ENCODE results near the gene RAB37. TPM values are rescaled to one million over a fixed set of nuclear protein-coding genes. Genes with fewer than 3 reads are reported as not detected.

RAB37 gene
- total and polyA plus RNA-seq, 7 experiments from 2014 or later: 23.6 to 58.5 (median 30.7) TPM

DNA sequence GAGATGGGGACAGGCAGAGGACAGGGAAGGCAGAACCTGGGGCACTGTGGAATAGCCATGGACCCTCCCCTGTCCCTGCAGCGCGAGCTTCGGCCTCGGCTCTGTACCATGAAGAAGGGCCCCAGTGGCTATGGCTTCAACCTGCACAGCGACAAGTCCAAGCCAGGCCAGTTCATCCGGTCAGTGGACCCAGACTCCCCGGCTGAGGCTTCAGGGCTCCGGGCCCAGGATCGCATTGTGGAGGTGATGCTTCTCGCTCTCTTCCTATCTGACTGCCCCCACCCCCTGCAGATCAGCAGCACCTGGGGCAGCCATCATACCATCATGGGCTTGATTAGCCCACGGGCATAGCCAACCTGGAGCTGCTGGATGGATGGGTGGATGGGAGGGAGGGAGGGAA, 24.9 kb downstream of the RAB37 start:
- Histone ChIP-seq H3K4me1 (ENCODE audit: control insufficient read depth in 2 of 2, insufficient read depth in 2 of 2, low read length in 2 of 2) (peaks cover 47 to 60% of the 10 kb centered on the region in 2 donors), H3K27ac (ENCODE audit: low read depth, low read length) (peak overlapping the region; percentile 49), H3K27me3 (ENCODE audit: control insufficient read depth in 2 of 2, insufficient read depth in 2 of 2, low read length in 2 of 2) (no peaks in the 10 kb centered on the region), H3K36me3 (ENCODE audit: control insufficient read depth in 2 of 3, insufficient read depth in 3 of 3, low read length in 3 of 3) (peaks cover 0 to 61% (median 13%) of the 10 kb centered on the region in 3 experiments), H3K4me3 (ENCODE audit: low read length) (no peak overlapping the region), H3K9me3 (ENCODE audit: control insufficient read depth in 2 of 3, low read length in 3 of 3) (no peaks in the 10 kb centered on the region)
- H3K4me1 Mint-ChIP-seq: peaks cover 29 to 59% (median 49%) of the 10 kb centered on the region in 7 donors
- DNase-seq (no peak), ATAC-seq (no peak)
- peak overlapping the region in 1 of 10 donors; percentile 54 for H3K4me3 Mint-ChIP-seq
- no peaks in the 10 kb centered on the region for H3K9me3 Mint-ChIP-seq
- ChIA-PET CTCF (interaction anchor here (0.6 to 14.1 kb wide), 3 partner anchors 13 to 104 kb away, joined by 3 to 165 read pairs (median 5); partner anchors contain the start of gene NAT9), POLR2A (interaction anchor here (1.9 to 20.3 kb wide), 3 partner anchors 13 to 16 kb away, joined by 8 to 372 read pairs (median 34); partner anchors contain the start of gene NAT9)
- H3K27ac Mint-ChIP-seq: peak overlapping the region in 7 of 9 donors; percentile 10 to 97 (median 86)
- intact Hi-C loops (cut with micrococcal nuclease): no loop called here
- no peaks in the 10 kb centered on the region for H3K27me3 Mint-ChIP-seq
- H3K36me3 Mint-ChIP-seq: peaks cover 0 to 9% (median 0%) of the 10 kb centered on the region in 5 donors

DNA sequence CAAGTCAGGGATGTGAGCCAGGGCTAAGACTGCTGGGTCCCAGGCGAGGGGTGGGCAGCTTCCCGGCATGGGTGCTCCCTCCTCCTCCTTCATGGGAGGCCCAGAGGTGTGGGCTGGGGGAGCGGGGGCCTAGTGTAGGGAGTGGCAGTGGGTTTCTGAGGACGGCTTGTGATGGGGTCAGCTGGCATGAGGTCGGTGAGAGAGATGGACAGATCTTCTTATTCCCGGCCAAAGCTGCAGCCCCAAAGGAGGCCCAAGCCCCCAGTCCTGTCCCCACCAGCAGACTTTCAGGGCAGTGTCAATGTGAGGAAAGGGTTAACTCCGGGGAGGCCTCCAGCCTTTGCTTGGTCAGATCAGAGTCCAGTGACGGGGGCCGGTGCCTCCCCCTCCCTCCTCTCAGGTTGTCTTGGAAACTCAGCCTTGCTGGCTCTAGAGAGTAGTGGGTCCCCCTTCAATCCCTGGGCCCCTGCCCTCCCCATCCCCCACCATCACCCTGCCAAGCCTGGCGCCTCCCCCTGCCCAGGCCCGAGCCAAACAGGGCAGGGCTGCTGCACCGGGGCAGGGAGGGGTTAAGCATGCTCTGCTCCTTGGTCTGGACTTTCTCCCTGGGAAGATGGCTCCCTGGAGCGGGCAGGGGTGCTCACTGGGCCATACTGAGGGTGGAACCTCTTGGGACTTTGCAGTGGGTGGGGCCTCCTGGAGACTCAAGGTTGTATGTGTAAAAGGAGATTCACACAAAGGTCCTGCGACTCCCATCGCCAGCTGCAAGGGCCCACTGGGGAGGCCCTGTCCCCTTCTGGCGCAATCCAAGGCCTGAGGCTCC, 26.7 kb downstream of the RAB37 start:
- DNase-seq (no peak), ATAC-seq (no peak)
- CTCF ChIA-PET: interaction anchor here (1.2 kb wide), 1 partner anchor 17 kb away, joined by 3 read pairs; no protein-coding TSS in a partner anchor
- Mint-ChIP-seq H3K36me3 (peaks cover 5 to 15% (median 5%) of the 10 kb centered on the region in 5 donors), H3K27me3 (no peaks in the 10 kb centered on the region), H3K4me3 (peak overlapping the region in 1 of 10 donors; percentile 35), H3K27ac (peak overlapping the region in 4 of 9 donors; percentile 20 to 48 (median 33)), H3K4me1 (peaks cover 16 to 48% (median 38%) of the 10 kb centered on the region in 7 donors), H3K9me3 (no peaks in the 10 kb centered on the region)
- Histone ChIP-seq H3K27ac (ENCODE audit: low read depth, low read length) (peak overlapping the region; percentile 47), H3K27me3 (ENCODE audit: control insufficient read depth in 2 of 2, insufficient read depth in 2 of 2, low read length in 2 of 2) (no peaks in the 10 kb centered on the region), H3K4me1 (ENCODE audit: control insufficient read depth in 2 of 2, insufficient read depth in 2 of 2, low read length in 2 of 2) (peaks cover 29 to 42% of the 10 kb centered on the region in 2 donors), H3K36me3 (ENCODE audit: control insufficient read depth in 2 of 3, insufficient read depth in 3 of 3, low read length in 3 of 3) (peaks cover 5 to 79% (median 21%) of the 10 kb centered on the region in 3 experiments), H3K4me3 (ENCODE audit: low read length) (no peak overlapping the region), H3K9me3 (ENCODE audit: control insufficient read depth in 2 of 3, low read length in 3 of 3) (no peaks in the 10 kb centered on the region)
- intact Hi-C loops (cut with micrococcal nuclease): no loop called here
- POLR2A ChIA-PET: interaction anchor here (1.5 to 20.3 kb wide), 3 partner anchors 11 to 17 kb away, joined by 4 to 372 read pairs (median 8); partner anchors contain the start of gene NAT9

DNA sequence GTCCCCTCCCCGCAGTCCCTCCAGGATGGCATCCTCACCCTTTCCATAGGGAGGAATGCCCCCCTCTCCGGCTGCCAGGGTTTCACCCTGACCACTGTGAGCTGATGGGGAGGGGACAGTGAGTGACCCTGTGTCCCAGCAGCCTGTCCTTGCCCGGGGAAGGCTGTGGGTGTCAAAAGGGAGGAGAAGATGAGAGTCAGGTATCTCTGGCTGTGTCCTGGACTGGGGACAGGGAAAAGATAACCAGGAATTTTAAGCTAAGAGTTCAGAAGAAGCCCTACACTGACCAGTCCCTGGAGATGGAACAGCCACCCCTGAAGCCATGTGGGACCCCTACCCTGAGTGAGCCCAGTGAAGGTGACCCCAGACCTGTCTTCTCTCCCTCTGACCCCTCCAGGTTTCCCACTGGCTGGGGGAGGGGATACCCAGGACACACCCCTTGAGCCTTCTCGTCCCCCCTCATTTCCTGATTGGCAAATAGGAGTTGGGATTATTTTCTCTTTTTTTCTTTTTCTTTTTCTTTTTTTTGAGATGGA, 27.8 kb downstream of the RAB37 start:
- H3K27ac Mint-ChIP-seq: peak overlapping the region in 6 of 9 donors; percentile 13 to 81 (median 54)
- ATAC-seq (no peak), DNase-seq (no peak)
- intact Hi-C loops (cut with micrococcal nuclease): no loop called here
- no peaks in the 10 kb centered on the region for H3K9me3 Mint-ChIP-seq
- Histone ChIP-seq H3K4me3 (ENCODE audit: low read length) (no peak overlapping the region), H3K36me3 (ENCODE audit: control insufficient read depth in 2 of 3, insufficient read depth in 3 of 3, low read length in 3 of 3) (peaks cover 6 to 90% (median 21%) of the 10 kb centered on the region in 3 experiments), H3K9me3 (ENCODE audit: control insufficient read depth in 2 of 3, low read length in 3 of 3) (no peaks in the 10 kb centered on the region), H3K27ac (ENCODE audit: low read depth, low read length) (peak overlapping the region; percentile 35), H3K4me1 (ENCODE audit: control insufficient read depth in 2 of 2, insufficient read depth in 2 of 2, low read length in 2 of 2) (peaks cover 18 to 32% of the 10 kb centered on the region in 2 donors), H3K27me3 (ENCODE audit: control insufficient read depth in 2 of 2, insufficient read depth in 2 of 2, low read length in 2 of 2) (no peaks in the 10 kb centered on the region)
- no peaks in the 10 kb centered on the region for H3K27me3 Mint-ChIP-seq
- ChIA-PET CTCF (interaction anchor here (1.2 kb wide), 1 partner anchor 18 kb away, joined by 3 read pairs; no protein-coding TSS in a partner anchor), POLR2A (no interaction called here)
- H3K4me3 Mint-ChIP-seq: no peak overlapping the region
- H3K4me1 Mint-ChIP-seq: peaks cover 7 to 37% (median 27%) of the 10 kb centered on the region in 7 donors
- peaks cover 6 to 16% (median 8%) of the 10 kb centered on the region in 5 donors for H3K36me3 Mint-ChIP-seq

DNA sequence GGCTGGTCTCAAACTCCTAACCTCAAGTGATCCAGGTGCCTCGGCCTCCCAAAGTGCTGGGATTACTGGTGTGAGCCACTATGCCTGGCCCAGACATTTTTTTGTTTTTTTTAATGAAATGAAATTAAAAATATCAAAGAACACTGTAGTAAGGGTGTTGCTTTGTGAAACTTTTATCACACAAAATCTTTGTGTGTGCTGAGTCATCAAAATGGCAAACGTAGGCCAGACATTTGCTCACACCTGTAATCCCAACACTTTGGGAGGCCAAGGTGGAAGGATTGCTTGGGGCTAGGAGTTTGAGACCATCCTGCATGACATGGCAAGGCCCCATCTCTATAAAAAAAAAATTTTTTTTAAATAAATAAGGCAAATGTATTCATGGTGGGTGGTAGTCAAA, 29.4 kb downstream of the RAB37 start:
- H3K27ac Mint-ChIP-seq: peak overlapping the region in 4 of 9 donors; percentile 43 to 89 (median 65)
- H3K9me3 Mint-ChIP-seq: no peaks in the 10 kb centered on the region
- H3K36me3 Mint-ChIP-seq: peaks cover 6 to 25% (median 8%) of the 10 kb centered on the region in 5 donors
- no peak for ATAC-seq
- H3K9me3 ChIP-seq (ENCODE audit: control insufficient read depth in 2 of 3, low read length in 3 of 3): no peaks in the 10 kb centered on the region
- ChIA-PET POLR2A (interaction anchor here (0.9 to 16.9 kb wide), 2 partner anchors 12 to 15 kb away, joined by 3 to 372 read pairs; partner anchors contain the start of gene NHERF1), CTCF (interaction anchor here (0.8 to 5.1 kb wide), 3 partner anchors 17 to 109 kb away, joined by 3 to 34 read pairs (median 4); no protein-coding TSS in a partner anchor)
- H3K4me1 Mint-ChIP-seq: peaks cover 7 to 34% (median 22%) of the 10 kb centered on the region in 7 donors
- H3K4me3 ChIP-seq (ENCODE audit: low read length): no peak overlapping the region
- H3K4me1 ChIP-seq (ENCODE audit: control insufficient read depth in 2 of 2, insufficient read depth in 2 of 2, low read length in 2 of 2): peaks cover 10 to 16% of the 10 kb centered on the region in 2 donors
- intact Hi-C loops (cut with micrococcal nuclease): no loop called here
- peaks cover 12 to 97% (median 28%) of the 10 kb centered on the region in 3 experiments for H3K36me3 ChIP-seq (ENCODE audit: control insufficient read depth in 2 of 3, insufficient read depth in 3 of 3, low read length in 3 of 3)
- H3K27me3 ChIP-seq (ENCODE audit: control insufficient read depth in 2 of 2, insufficient read depth in 2 of 2, low read length in 2 of 2): no peaks in the 10 kb centered on the region
- no peak overlapping the region for H3K4me3 Mint-ChIP-seq
- H3K27ac ChIP-seq (ENCODE audit: low read depth, low read length): peak overlapping the region; percentile 61
- H3K27me3 Mint-ChIP-seq: no peaks in the 10 kb centered on the region
- DNase-seq: no peak

DNA sequence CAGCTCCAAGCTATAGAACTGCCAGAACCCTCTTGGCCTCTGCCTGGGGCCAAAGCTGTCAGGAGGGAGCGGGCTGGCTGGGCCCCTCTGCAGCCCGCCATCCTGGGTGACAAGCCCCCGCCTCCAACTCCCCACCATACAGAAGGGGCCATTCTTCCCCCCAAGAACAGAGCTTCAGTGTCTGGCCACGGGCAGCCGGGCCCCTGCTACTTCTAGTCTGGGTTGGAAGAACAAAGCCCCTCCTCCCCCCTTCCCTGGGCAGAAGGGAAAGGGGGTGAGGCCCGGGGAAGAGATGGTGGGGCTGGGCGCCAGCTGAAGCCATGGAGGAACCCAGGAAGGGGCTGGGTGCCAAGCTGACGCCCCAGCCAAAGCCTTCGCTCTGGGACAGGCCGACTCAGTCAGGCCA, 30.1 kb downstream of the RAB37 start:
- peak overlapping the region; percentile 61 for H3K27ac ChIP-seq (ENCODE audit: low read depth, low read length)

More for the DNA sequence above, 30.1 kb downstream of the RAB37 start:
- H3K4me3 Mint-ChIP-seq: no peak overlapping the region
- H3K27me3 ChIP-seq (ENCODE audit: control insufficient read depth in 2 of 2, insufficient read depth in 2 of 2, low read length in 2 of 2): no peaks in the 10 kb centered on the region
- H3K4me1 ChIP-seq (ENCODE audit: control insufficient read depth in 2 of 2, insufficient read depth in 2 of 2, low read length in 2 of 2): peaks cover 8 to 10% of the 10 kb centered on the region in 2 donors
- peaks cover 6 to 31% (median 8%) of the 10 kb centered on the region in 5 donors for H3K36me3 Mint-ChIP-seq
- H3K36me3 ChIP-seq (ENCODE audit: control insufficient read depth in 2 of 3, insufficient read depth in 3 of 3, low read length in 3 of 3): peaks cover 12 to 97% (median 28%) of the 10 kb centered on the region in 3 experiments
- no peaks in the 10 kb centered on the region for H3K9me3 Mint-ChIP-seq
- ATAC-seq (no peak), DNase-seq (no peak)
- peak overlapping the region in 5 of 9 donors; percentile 46 to 89 (median 79) for H3K27ac Mint-ChIP-seq
- no peaks in the 10 kb centered on the region for H3K9me3 ChIP-seq (ENCODE audit: control insufficient read depth in 2 of 3, low read length in 3 of 3)
- intact Hi-C loops (cut with micrococcal nuclease): no loop called here
- peaks cover 7 to 30% (median 26%) of the 10 kb centered on the region in 7 donors for H3K4me1 Mint-ChIP-seq
- ChIA-PET CTCF (interaction anchor here (0.6 to 5.1 kb wide), 2 partner anchors 21 to 31 kb away, joined by 3 to 34 read pairs; no protein-coding TSS in a partner anchor), POLR2A (interaction anchor here (0.7 to 16.9 kb wide), 3 partner anchors 13 to 1056 kb away, joined by 3 to 372 read pairs (median 3); partner anchors contain the start of gene NHERF1)
- H3K4me3 ChIP-seq (ENCODE audit: low read length): no peak overlapping the region
- H3K27me3 Mint-ChIP-seq: no peaks in the 10 kb centered on the region

All from naive thymus-derived CD4-positive, alpha-beta T cell (primary cell).